Esophagus squamous epithelium (tissue), 4 donors: ENCODE measurements around the gene SAG.

ENCODE experiments used
- POLR2A ChIP-seq, 4 donors: fragments of 450-650 bp; IDR thresholded peaks; one replicate each; pipeline ENCODE4 v1.6.1; 2017; ENCODE audit warnings: antibody characterized with exemption in 4 of 4, mild to moderate bottlenecking in 4 of 4, moderate library complexity in 3 of 4
- TF ChIP-seq, protein P1 (sequence below), 6 experiments: fragments of 450-650 bp in 4 of 6; fragments of 200-600 bp in 2 of 6; sonication (generic) in 2 of 6; IDR thresholded peaks; one replicate each; pipeline ENCODE4 v1.5.1; 2016 to 2019; ENCODE audit warnings: antibody characterized with exemption in 6 of 6, mild to moderate bottlenecking in 4 of 6, moderate library complexity in 4 of 6

DNA sequence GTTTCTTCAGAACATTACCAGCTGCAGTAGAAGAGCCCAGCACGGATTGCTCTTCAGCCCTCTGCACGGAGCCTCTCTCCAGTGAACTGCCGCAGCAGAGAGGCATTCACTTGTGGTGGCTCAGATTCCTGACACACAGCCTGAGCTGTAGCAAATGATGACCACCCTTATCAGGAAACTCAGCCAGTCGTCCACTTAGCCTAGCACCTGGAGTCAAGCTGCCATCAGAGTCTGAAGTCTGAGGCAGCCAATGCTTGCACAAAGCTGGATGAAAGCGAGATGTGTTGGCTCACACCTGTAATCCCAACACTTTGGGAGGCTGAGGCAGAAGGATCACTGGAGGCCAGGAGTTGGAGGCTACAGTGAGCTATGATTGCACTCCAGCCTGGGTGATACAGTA is 11.7 kb upstream of the SAG start:
- TF ChIP-seq, protein P1, sequence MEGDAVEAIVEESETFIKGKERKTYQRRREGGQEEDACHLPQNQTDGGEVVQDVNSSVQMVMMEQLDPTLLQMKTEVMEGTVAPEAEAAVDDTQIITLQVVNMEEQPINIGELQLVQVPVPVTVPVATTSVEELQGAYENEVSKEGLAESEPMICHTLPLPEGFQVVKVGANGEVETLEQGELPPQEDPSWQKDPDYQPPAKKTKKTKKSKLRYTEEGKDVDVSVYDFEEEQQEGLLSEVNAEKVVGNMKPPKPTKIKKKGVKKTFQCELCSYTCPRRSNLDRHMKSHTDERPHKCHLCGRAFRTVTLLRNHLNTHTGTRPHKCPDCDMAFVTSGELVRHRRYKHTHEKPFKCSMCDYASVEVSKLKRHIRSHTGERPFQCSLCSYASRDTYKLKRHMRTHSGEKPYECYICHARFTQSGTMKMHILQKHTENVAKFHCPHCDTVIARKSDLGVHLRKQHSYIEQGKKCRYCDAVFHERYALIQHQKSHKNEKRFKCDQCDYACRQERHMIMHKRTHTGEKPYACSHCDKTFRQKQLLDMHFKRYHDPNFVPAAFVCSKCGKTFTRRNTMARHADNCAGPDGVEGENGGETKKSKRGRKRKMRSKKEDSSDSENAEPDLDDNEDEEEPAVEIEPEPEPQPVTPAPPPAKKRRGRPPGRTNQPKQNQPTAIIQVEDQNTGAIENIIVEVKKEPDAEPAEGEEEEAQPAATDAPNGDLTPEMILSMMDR (IDR thresholded peaks at IDR 0.05), result no peak
- no peak for TF ChIP-seq POLR2A (IDR thresholded peaks at IDR 0.05)
